Neural progenitor cell (in vitro differentiated cells): ENCODE measurements around the gene HEMK1. TPM values are rescaled to one million over a fixed set of nuclear protein-coding genes. Genes with fewer than 3 reads are reported as not detected.

ENCODE experiments used
- DNase-seq: peaks from one replicate; pipeline ENCODE4 v3.0.0-alpha.2; 2016; ENCODE audit warnings: low spot score
- H2AFZ ChIP-seq: fragments of 200-600 bp; sonication (generic); replicated peaks from 2 replicates; pipeline ENCODE4 v1.6.1; 2016; ENCODE audit warnings: antibody characterized with exemption
- H3F3A ChIP-seq: fragments of 200-600 bp; sonication (generic); 2 replicates; pipeline ENCODE4 v1.6.1; 2016; ENCODE audit warnings: antibody characterized with exemption, low read depth
- H3K27ac ChIP-seq: fragments of 200-600 bp; sonication (generic); 2 replicates; pipeline ENCODE4 v1.5.1; 2016; ENCODE audit warnings: mild to moderate bottlenecking
- H3K27me3 ChIP-seq: fragments of 200-600 bp; sonication (generic); 2 replicates; pipeline ENCODE4 v1.6.1; 2016; ENCODE audit warnings: mild to moderate bottlenecking, moderate library complexity
- H3K36me3 ChIP-seq: fragments of 200-600 bp; sonication (generic); 2 replicates; pipeline ENCODE4 v1.5.1; 2016
- H3K4me1 ChIP-seq: fragments of 200-600 bp; sonication (generic); 2 replicates; pipeline ENCODE4 v1.6.1; 2016; ENCODE audit warnings: mixed run types
- H3K4me2 ChIP-seq: fragments of 200-600 bp; sonication (generic); 2 replicates; pipeline ENCODE4 v1.6.1; 2016
- H3K4me3 ChIP-seq: fragments of 200-600 bp; sonication (generic); 2 replicates; pipeline ENCODE4 v1.5.1; 2016
- H3K79me2 ChIP-seq: fragments of 200-600 bp; sonication (generic); 2 replicates; pipeline ENCODE4 v1.6.1; 2016; ENCODE audit warnings: low read depth
- H3K9ac ChIP-seq: fragments of 200-600 bp; sonication (generic); 2 replicates; pipeline ENCODE4 v1.6.1; 2016
- H3K9me3 ChIP-seq: fragments of 200-600 bp; sonication (generic); 2 replicates; pipeline ENCODE4 v1.5.1; 2016; ENCODE audit warnings: low read depth
- H4K20me1 ChIP-seq: fragments of 200-600 bp; sonication (generic); 2 replicates; pipeline ENCODE4 v1.6.1; 2016; ENCODE audit warnings: low read depth
- H3K27ac Mint-ChIP-seq: 3 replicates; pipeline ENCODE4 v1.8.0; 2021; ENCODE audit warnings: mixed read lengths
- H3K27me3 Mint-ChIP-seq: 2 replicates; pipeline ENCODE4 v1.8.0; 2022; ENCODE audit warnings: low read depth, mild to moderate bottlenecking, inconsistent platforms, moderate library complexity, mixed read lengths; ENCODE audit not compliant: insufficient read depth
- H3K36me3 Mint-ChIP-seq: 3 replicates; pipeline ENCODE4 v1.8.0; 2021; ENCODE audit warnings: mixed read lengths
- H3K4me1 Mint-ChIP-seq: 3 replicates; pipeline ENCODE4 v1.8.0; 2021; ENCODE audit warnings: mixed read lengths
- H3K4me3 Mint-ChIP-seq: 3 replicates; pipeline ENCODE4 v1.8.0; 2021; ENCODE audit warnings: mild to moderate bottlenecking, moderate library complexity, mixed read lengths
- H3K9me3 Mint-ChIP-seq: 3 replicates; pipeline ENCODE4 v1.8.0; 2020; ENCODE audit warnings: mixed read lengths
- CTCF ChIP-seq: fragments of 200-600 bp; sonication (generic); IDR thresholded peaks from 2 replicates; pipeline ENCODE4 v1.5.1; 2017; ENCODE audit warnings: antibody characterized with exemption, mild to moderate bottlenecking
- EZH2 ChIP-seq: fragments of 200-600 bp; sonication (generic); IDR thresholded peaks from 2 replicates; pipeline ENCODE4 v1.6.1; 2017; ENCODE audit warnings: antibody characterized with exemption, mild to moderate bottlenecking, moderate library complexity
- EZH2phosphoT487 ChIP-seq: fragments of 200-600 bp; sonication (generic); IDR thresholded peaks from 2 replicates; pipeline ENCODE4 v1.6.1; 2017; ENCODE audit warnings: antibody characterized with exemption
- total RNA-seq: library from RNA; depleted of rRNA; stranded (reverse); fragments of >200 nt; gene quantifications from 2 replicates; pipeline ENCODE4 v1.2.3, GENCODE V29; 2015; ENCODE audit warnings: low replicate concordance

HEMK1 gene
- total RNA-seq, 1 donor from 2014 or later = 9.3 TPM

DNA sequence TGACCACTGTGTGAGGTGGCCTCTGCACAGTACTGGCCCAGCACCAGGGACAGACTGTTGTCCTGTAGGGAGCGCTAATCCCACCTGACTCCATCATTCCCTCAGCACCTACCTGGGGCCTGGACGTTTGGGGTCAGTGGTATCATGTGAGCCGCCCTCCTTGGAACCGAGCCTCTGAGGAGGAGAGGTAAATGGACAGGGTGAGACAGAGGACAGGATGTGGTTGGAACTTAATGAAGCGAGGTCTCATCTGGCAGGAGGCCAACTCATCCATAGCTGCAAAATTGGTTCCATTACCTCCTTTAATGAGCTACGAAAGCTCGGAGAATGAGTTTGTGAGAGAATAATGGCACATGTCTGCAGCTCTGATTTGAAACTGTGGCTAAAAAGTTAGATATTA is 61.6 kb downstream of the HEMK1 start:
- Histone ChIP-seq H3K79me2 (peaks cover 42% of the 10 kb centered on the region), H4K20me1 (peaks cover 13% of the 10 kb centered on the region), H3K4me1 (peaks cover 22% of the 10 kb centered on the region), H3K27ac (no peak overlapping the region), H3K9ac (no peak overlapping the region), H3K4me2 (no peak overlapping the region), H3K36me3 (no peaks in the 10 kb centered on the region), H3K4me3 (no peak overlapping the region), H3F3A (peaks cover 9% of the 10 kb centered on the region), H3K27me3 (no peaks in the 10 kb centered on the region), H2AFZ (no peak overlapping the region), H3K9me3 (no peaks in the 10 kb centered on the region)
- Mint-ChIP-seq H3K4me1 (peaks cover 26% of the 10 kb centered on the region), H3K27me3 (peaks cover 2% of the 10 kb centered on the region), H3K9me3 (no peaks in the 10 kb centered on the region), H3K36me3 (peaks cover 3% of the 10 kb centered on the region), H3K4me3 (no peak overlapping the region), H3K27ac (no peak overlapping the region)
- TF ChIP-seq CTCF = no peak
- TF ChIP-seq EZH2 = no peak
- no peak for TF ChIP-seq EZH2phosphoT487
- no peak for DNase-seq

DNA sequence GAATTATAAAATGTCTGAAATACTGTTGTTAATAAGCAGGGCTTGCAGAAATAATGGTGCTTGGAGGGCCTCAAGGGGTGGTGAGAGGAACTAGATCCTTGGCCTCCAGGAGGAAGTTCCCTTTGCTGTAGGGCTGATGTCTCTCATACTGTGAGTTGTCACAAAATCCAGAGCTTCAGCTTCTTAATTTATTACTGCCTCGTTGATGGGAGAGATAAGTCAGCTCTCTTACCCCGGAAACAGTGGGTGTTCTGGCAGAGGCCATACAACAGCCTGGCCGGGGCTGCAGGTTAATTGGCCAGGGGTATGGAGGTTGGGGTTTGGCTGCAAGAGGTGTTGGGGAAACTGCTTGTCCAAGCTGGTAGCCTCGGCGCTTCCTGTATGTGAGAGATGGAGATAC is 63.1 kb downstream of the HEMK1 start:
- H3K4me1 Mint-ChIP-seq = peaks cover 20% of the 10 kb centered on the region
- H3K4me3 Mint-ChIP-seq = no peak overlapping the region
- Histone ChIP-seq H2AFZ (no peak overlapping the region), H3K4me2 (no peak overlapping the region), H3K9ac (no peak overlapping the region), H3K4me3 (no peak overlapping the region), H3F3A (no peaks in the 10 kb centered on the region), H3K79me2 (peaks cover 27% of the 10 kb centered on the region), H3K9me3 (no peaks in the 10 kb centered on the region), H3K27me3 (no peaks in the 10 kb centered on the region), H3K36me3 (no peaks in the 10 kb centered on the region), H3K27ac (no peak overlapping the region), H4K20me1 (peaks cover 5% of the 10 kb centered on the region), H3K4me1 (peaks cover 12% of the 10 kb centered on the region)
- H3K9me3 Mint-ChIP-seq = no peaks in the 10 kb centered on the region
- TF ChIP-seq EZH2phosphoT487 (no peak), EZH2 (no peak), CTCF (no peak)
- peaks cover 3% of the 10 kb centered on the region for H3K36me3 Mint-ChIP-seq
- DNase-seq = no peak
- H3K27ac Mint-ChIP-seq = no peak overlapping the region
- H3K27me3 Mint-ChIP-seq = peaks cover 2% of the 10 kb centered on the region

DNA sequence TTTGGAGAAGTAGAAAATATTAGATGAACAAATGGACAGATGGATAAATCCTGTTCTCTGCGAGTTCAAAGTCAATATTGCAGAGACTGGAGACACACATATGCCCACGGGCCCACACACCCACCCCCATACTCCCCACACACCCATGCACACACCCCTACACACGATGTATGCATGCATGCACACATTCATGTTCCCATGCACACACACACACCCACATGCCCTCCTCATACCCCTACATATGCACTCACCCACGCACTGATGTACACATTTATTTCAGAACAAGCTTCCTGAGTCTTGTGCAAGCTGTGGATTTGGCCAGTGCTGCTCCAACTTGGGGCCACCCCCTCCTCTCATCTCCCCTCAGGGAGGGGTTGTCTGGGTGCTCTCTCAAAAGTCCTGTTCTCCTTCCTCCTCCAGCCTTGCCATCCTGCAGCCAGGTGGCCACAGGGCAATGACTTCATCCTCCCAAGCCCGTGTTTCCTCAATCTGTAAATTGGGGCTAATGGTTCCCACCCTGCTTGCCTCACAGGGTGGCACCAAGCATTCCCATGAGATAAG is 64.0 kb downstream of the HEMK1 start:
- Mint-ChIP-seq H3K4me1 (peaks cover 19% of the 10 kb centered on the region), H3K9me3 (no peaks in the 10 kb centered on the region), H3K36me3 (peaks cover 3% of the 10 kb centered on the region), H3K27me3 (peaks cover 4% of the 10 kb centered on the region), H3K27ac (no peak overlapping the region), H3K4me3 (peak overlapping the region; percentile 3)
- no peak overlapping the region for H3K9ac ChIP-seq
- no peak overlapping the region for H3K4me3 ChIP-seq
- H4K20me1 ChIP-seq = peaks cover 6% of the 10 kb centered on the region
- H3K4me1 ChIP-seq = peaks cover 4% of the 10 kb centered on the region
- peaks cover 20% of the 10 kb centered on the region for H3K79me2 ChIP-seq
- no peaks in the 10 kb centered on the region for H3F3A ChIP-seq
- no peak overlapping the region for H2AFZ ChIP-seq
- DNase-seq = no peak
- H3K36me3 ChIP-seq = no peaks in the 10 kb centered on the region
- H3K4me2 ChIP-seq = no peak overlapping the region
- H3K27me3 ChIP-seq = no peaks in the 10 kb centered on the region
- H3K9me3 ChIP-seq = no peaks in the 10 kb centered on the region
- TF ChIP-seq EZH2 (no peak), EZH2phosphoT487 (no peak), CTCF (no peak)
- H3K27ac ChIP-seq = no peak overlapping the region
